Measurements from ENCODE around the gene ELL.

Gene ELL

DNA sequence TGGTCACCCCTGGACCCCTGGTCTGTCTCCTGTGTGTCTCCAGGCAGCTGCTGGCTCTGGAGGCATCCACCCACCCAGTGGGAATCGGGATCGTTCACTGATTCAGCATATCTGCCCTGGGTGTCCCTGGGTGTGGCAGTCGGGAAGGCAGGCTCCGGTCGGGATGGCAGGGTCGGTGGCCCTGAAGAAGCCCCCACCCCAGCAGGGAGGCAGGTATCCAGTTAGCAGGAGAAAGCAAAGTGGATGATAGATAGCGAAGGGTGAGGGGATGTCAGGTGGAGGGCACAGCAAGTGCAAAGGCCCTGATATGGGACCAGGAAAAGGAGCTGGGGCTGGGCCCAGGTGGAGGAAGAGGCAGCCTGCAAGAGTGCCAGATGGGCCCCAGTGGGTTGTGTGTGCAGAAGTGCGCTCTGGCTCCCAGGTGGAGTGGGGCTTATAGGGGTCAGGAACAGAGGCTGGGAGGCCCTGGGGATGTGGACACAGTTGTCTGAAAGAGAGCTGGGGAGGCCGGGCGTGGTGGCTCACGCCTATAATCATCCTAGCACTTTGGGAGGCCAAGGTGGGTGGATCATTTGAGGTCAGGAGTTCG is 100.4 kb downstream of the ELL start:
- H3K4me3 ChIP-seq (ENCODE audit: low read length) = peak overlapping the region; percentile 80; the same call in 1 of the 2 replicates
- peaks cover 7% of the 10 kb centered on the region for H3K27me3 ChIP-seq (ENCODE audit: low read depth, low read length)
- H3K79me2 ChIP-seq (ENCODE audit: low read length) = peaks cover 48% of the 10 kb centered on the region
- H3K9ac ChIP-seq (ENCODE audit: low read length) = no peak overlapping the region
- TF ChIP-seq EZH2phosphoT487 (IDR thresholded peaks at IDR 0.05; ENCODE audit: low read depth) (no peak), CTCF (IDR thresholded peaks at IDR 0.05; ENCODE audit: low read depth, low read length) (no peak)
- peak overlapping the region; percentile 94 for H3K4me2 ChIP-seq (ENCODE audit: low read length)
- no peak overlapping the region for H2AFZ ChIP-seq (ENCODE audit: low read depth, low read length)
- no peaks in the 10 kb centered on the region for H3K9me3 ChIP-seq (ENCODE audit: insufficient read depth, low read length)
- H3K36me3 ChIP-seq (replicated peaks; ENCODE audit: low read depth, low read length) = no peaks in the 10 kb centered on the region
- H3K4me1 ChIP-seq (ENCODE audit: low read length) = peaks cover 30% of the 10 kb centered on the region
- H3K27ac ChIP-seq (ENCODE audit: low read length) = no peak overlapping the region
- H4K20me1 ChIP-seq (ENCODE audit: insufficient read depth, low read length) = peaks cover 49% of the 10 kb centered on the region

DNA sequence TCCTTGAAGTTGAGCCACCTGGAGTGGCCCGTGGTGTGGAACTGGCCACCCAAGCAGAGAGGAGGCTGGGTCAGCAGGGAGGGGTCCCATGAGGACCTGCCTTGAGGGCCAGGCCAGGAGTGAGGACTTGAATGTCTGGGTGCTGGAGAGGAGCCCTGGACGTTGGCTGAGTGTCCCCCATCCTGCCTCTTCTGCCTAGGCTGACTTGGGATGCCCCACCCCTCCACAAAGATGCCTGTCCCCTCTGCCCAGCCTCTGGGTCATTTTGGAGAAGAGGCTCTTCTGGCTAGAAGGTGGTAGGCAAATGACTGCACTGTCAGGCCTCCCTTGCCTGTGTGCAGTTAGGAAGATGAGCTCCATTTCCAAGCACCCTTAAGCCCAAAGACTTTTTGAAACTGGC is 100.9 kb downstream of the ELL start:
- Histone ChIP-seq H3K36me3 (replicated peaks; ENCODE audit: low read depth, low read length) (no peaks in the 10 kb centered on the region), H3K79me2 (ENCODE audit: low read length) (peaks cover 48% of the 10 kb centered on the region), H3K4me3 (ENCODE audit: low read length) (peak overlapping the region; percentile 80), H3K9me3 (ENCODE audit: insufficient read depth, low read length) (no peaks in the 10 kb centered on the region), H2AFZ (ENCODE audit: low read depth, low read length) (no peak overlapping the region), H3K4me2 (ENCODE audit: low read length) (peak overlapping the region; percentile 94), H3K27ac (ENCODE audit: low read length) (no peak overlapping the region), H3K27me3 (ENCODE audit: low read depth, low read length) (peaks cover 7% of the 10 kb centered on the region), H3K9ac (ENCODE audit: low read length) (no peak overlapping the region), H3K4me1 (ENCODE audit: low read length) (peaks cover 30% of the 10 kb centered on the region), H4K20me1 (ENCODE audit: insufficient read depth, low read length) (peaks cover 43% of the 10 kb centered on the region)
- TF ChIP-seq CTCF (IDR thresholded peaks at IDR 0.05; ENCODE audit: low read depth, low read length) (no peak), EZH2phosphoT487 (IDR thresholded peaks at IDR 0.05; ENCODE audit: low read depth) (no peak)

- Histone ChIP-seq H3K79me2 (ENCODE audit: low read length) (peaks cover 48% of the 10 kb centered on the region), H3K36me3 (replicated peaks; ENCODE audit: low read depth, low read length) (no peaks in the 10 kb centered on the region), H3K4me3 (ENCODE audit: low read length) (peak overlapping the region; percentile 80), H3K9ac (ENCODE audit: low read length) (peak overlapping the region; percentile 68), H3K27me3 (ENCODE audit: low read depth, low read length) (peaks cover 14% of the 10 kb centered on the region), H3K4me2 (ENCODE audit: low read length) (peak overlapping the region; percentile 94), H3K27ac (ENCODE audit: low read length) (no peak overlapping the region), H3K4me1 (ENCODE audit: low read length) (peaks cover 30% of the 10 kb centered on the region), H3K9me3 (ENCODE audit: insufficient read depth, low read length) (no peaks in the 10 kb centered on the region), H2AFZ (ENCODE audit: low read depth, low read length) (no peak overlapping the region), H4K20me1 (ENCODE audit: insufficient read depth, low read length) (peaks cover 34% of the 10 kb centered on the region)
- TF ChIP-seq EZH2phosphoT487 (IDR thresholded peaks at IDR 0.05; ENCODE audit: low read depth) (no peak), CTCF (IDR thresholded peaks at IDR 0.05; ENCODE audit: low read depth, low read length) (no peak)
Measured at GRCh38 chr19:18419699-18420460, 102.0 kb downstream of the ELL start.

DNA sequence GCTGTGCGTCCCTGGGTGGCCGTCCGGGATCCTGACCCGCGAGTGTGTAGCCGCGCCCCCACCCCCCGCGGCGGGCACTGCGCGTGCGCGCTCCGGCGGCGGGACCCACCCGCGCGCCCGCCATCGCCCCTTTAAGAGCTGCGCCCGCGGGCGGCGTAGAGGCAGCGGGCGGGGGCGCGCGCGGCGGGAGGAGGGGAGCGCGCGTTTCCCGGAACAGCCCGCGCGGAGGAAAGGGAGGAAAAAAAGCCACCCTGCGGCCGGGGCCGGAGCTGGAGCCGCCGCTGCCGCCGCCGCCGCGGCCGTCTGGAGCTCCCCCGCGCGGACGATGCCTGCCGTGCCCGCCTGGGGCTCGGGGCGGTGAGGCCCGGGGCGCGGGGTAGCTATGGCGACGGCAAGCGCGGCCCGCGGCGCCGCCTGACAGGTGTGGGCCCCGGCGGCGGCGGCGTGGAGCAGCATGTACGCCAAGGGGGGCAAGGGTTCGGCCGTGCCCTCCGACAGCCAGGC is 102.6 kb downstream of the ELL start, which contains the start of gene SSBP4:
Gene SSBP4, plus strand, starts transcription at position 204 of the 504 bp plus-strand sequence. Its CDS starts 251 bp downstream, at position 455.
- TF ChIP-seq EZH2phosphoT487 (IDR thresholded peaks at IDR 0.05; ENCODE audit: low read depth) (no peak), CTCF (IDR thresholded peaks at IDR 0.05; ENCODE audit: low read depth, low read length) (no peak)
- Histone ChIP-seq H4K20me1 (ENCODE audit: insufficient read depth, low read length) (peaks cover 34% of the 10 kb centered on the region), H3K4me2 (ENCODE audit: low read length) (peak within 1 kb of the TSS; percentile 94), H3K27me3 (ENCODE audit: low read depth, low read length) (peaks cover 19% of the 10 kb centered on the region), H3K27ac (ENCODE audit: low read length) (no peak within 1 kb of the TSS), H3K79me2 (ENCODE audit: low read length) (peaks cover 46% of the 10 kb centered on the region), H3K9me3 (ENCODE audit: insufficient read depth, low read length) (no peaks in the 10 kb centered on the region), H3K4me1 (ENCODE audit: low read length) (peaks cover 30% of the 10 kb centered on the region), H3K9ac (ENCODE audit: low read length) (peak within 1 kb of the TSS; percentile 68), H3K36me3 (replicated peaks; ENCODE audit: low read depth, low read length) (no peaks in the 10 kb centered on the region), H2AFZ (ENCODE audit: low read depth, low read length) (peak within 1 kb of the TSS; percentile 51; the same call in 1 of the 2 replicates), H3K4me3 (ENCODE audit: low read length) (peak within 1 kb of the TSS; percentile 80)
